ENCODE results near the gene SMIM23.

SMIM23 gene

DNA sequence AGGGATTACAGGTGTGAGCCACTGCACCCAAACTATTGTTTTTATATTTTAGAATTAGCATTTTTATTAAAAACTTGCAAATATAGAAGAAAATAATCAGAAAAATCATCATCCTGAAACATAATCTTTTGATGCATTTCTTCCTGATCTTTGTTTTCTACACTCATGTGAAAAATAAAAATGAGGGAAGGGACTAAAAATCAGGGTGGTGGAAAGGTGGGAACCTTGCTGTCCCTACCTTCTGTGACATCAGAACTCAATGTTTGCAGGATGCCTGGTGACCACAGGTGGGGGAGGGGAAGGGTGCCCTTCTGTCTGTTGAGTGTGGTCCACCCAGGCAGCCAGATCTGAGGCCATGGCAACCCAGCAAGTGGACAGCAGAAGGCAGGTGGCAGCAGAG is at the start of gene SMIM23:
Gene SMIM23, plus strand, starts transcription at position 301 of the 400 bp plus-strand sequence. Its CDS starts 55 bp downstream, at position 356.
- DNase-seq: no peak

DNA sequence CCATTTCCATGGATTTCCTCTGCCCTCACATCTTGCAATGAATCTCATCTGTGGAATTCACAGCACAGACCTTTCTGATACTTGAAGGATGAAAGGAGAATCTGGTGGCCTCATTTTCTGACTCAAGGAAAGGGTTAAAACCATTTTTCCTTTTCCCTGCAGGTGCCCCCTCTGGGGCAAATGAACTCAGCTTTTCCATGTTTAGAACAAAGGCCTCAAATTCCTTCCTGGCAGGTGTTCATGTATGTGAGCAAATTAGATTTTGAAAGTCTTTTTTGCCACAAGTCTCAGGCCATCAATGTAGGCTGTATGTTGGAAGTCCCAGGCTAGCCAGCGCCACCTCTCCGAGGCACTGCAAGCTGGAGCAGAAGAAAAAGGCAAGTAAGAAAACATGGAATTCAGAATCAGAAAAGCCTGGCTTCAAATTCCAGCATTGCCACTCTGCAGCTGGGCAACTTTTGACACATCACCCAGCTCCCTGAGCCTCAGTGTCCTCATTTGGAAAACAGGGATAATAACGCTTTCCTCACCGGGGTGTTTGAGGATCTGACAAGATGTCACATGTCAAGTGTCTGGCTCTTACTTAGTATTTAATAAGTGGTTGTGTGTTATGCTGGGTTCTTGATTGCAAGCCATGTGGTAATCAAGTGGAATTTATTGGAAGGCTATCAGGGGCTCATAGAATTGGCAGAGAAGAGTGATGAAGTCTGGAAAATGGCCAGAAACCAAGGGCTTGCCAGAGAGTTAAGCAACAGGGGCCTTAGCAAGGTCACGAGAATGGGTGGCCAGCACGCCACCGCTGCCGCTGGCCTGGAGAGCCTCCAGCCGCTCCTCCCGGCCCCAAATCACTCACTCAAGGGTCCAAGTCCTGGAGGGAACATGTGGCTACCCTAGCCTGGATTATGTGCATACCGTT is 48.4 kb upstream of the SMIM23 start:
- no peak for DNase-seq

DNA sequence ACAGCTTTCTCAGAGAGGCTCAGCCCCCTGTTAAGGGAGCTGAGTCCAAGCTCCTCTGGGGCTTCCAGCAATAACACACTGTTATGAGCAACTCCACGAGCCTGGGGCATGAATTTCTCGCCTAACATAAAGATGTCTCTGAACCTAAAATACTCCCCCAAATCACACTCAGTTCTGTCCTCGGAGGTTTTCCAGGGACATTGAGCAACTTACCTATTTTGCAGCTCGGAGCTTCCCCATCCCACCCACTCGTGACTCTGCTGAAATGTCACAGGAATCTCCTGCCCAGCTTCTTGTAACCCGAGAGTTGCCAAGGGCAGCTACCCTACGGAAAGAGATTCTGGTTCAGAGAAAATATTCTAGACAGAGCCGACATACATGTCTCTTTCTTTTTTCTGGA is 47.1 kb upstream of the SMIM23 start:
- DNase-seq: no peak

DNA sequence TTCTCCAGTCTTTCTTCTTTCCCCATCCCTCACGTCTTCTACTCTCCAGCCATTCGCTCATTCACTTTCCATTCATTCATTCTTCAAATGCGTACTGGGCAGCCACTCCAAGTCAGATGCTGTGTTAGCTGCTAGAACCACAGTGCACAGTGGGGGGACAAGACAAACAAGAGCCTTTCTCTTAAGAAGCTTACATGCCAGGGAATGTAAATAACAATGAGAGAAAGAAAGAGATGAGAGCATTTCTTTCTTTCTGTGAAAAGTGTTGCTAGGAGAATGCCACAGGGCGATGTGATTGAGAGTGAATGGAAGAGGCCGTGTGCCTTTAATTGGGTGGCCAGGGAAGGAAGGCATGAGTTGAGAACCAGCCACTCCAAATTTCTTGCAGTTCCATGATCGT is 46.3 kb upstream of the SMIM23 start:
- no peak for DNase-seq

DNA sequence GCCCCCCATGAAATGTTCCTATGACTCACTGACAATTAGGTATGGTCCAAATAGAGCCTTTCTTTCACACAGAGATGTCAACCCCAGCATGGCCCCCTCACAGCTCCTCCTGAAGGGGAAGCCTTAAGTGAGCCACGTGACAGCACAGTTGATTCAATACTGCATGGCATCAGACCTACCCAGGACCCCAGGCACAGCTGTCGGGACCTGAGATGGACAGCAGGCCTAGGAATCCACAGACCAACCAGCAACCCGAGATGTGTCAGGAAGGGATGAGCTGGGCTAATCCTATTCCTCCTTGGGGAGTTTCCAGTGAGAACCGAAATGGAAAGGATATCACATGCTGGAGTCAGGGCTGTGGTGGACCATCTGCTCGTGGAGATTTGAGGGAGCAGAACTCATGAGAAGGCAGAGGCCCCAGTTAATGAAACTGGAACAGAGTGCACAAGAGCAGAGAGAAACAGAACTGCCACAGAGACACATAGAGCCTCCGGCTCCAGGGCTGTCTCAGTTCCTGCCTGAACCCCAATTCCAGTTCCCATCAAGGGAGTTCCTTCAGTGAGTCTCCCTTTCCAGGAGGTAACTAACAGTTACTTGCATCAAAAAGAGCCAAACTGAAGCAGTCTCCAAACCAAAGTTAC is 42.1 kb upstream of the SMIM23 start:
- DNase-seq: no peak

DNA sequence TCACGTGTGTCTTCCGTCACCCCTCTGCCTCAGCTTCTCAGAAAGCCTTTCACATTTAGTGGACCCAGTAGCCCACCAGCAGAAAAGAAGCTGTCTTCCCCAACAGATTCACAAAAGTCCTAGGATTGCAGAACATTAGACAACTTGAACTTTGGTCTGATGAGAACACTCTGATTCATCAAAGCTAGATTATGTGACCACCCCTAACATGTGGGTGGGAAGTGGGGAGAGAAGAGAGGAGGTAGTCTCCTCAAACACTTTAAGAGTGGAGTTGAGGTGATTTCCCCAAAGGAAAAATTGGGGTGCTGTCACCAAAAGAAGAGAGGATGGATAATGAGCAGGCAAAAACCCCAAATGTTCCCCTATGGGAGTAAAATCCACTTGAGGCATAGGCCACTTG is 41.4 kb upstream of the SMIM23 start:
- DNase-seq: no peak

DNA sequence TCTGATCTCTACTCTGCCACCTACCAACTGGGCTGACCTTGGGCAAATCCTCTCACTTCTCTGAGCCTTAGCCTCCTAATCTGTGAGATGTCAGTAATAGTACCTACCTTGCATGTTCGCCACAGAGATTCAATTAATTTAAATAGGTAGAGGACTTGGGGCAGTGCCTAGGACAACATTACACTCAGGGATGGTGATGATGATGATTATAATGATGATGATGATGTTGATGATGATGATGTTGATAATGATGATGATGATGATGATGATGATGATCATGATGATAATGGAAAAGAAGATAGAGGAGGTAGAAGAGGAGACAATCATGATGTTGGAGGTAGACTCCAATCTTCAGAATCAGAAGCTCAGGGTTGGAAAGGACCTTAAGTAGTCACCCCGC is 40.7 kb upstream of the SMIM23 start:
- no peak for DNase-seq

DNA sequence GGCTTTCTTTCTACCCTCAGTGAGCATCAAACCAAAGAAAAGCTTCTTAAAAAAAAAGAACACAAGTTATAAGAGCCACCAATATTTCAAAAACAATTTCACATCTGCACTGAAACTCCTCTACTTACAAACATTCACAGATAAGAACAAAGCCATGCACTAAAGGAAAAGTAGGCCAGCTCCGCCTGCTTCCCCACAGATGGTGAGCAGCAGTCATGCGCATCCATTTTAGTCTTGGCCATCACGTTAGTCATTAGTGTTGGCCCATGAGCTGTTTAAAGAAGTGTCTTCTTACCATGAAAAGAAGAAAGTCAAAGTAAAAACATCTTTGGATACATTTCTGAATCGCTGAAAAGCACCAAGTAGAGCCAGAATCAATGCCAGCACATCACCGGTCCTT is 40.0 kb upstream of the SMIM23 start:
- DNase-seq: no peak

DNA sequence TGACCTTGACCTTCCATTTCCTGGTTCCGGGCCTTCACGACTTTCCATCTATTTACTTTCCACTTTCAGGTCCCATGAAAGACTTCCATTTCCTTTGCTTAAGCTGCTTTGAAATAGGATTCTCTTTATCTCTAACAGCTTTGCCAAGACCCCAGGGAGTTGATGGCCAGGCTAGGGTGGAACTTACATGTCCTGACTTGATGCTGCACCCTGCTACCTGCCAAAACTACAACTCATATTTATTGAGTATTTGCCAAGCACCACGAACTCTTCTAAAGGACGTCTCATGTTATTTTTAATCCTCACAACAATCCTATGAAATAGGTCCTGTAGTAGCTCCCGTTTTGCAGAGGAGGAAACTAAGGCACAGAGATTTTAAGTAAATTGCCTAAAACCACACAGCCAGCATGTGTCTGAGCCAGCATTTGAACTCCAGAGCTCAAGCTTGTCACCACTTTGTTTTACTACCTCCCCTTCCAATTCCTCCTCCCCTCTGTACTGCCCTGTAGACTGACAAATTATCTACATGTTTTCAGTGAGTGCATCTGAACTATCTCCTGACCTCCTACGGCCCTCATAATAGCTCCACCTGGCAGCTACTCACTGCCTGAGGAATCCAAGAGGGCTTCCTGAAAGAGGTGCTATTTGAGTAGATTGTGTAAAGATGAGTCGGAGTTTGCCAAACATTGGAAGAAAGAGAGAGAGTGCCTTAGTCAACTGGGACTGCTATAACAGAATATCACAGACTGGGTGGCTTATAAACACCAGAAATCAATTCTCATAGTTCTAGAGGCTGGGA is 38.4 kb upstream of the SMIM23 start:
- DNase-seq: no peak

DNA sequence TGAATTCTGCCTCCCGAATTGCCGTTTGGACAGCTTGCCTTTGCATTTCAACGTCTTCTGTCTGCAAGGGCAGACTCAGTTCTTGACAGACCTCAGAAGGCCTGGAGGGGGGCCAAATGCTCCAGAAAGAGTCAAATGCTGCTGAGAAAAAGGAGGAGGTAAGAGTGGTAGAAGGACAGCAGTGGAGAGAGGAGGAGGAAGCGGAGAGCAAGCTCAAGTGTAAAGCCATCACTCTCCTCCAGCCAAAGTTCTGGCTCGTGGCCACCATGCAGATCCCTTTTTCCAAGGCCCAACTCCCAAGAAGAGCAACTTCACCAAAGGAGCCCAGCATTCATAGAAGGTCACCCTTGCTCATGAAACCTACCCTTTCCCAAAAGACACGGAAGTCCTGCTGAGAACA is 36.9 kb upstream of the SMIM23 start:
- no peak for DNase-seq

DNA sequence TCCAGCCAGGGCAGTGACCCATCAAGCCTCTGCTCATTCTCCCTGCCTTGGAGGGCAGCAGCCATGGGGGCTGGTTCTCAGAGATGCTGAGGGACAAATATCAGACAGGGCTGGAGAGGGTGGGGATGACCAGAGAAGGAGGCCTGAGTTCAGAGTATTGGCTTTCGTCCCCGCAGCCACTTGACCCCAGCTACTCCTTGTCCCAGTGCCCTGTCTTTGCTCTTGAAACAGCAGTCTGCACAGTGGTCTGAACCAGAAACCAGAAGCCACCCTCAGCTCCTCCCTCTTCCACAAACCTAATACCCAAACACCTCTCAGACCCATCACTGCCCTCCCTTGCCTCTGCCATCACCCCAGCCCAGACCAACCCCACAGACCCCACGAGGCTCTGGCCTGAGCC is 36.3 kb upstream of the SMIM23 start:
- DNase-seq: no peak

DNA sequence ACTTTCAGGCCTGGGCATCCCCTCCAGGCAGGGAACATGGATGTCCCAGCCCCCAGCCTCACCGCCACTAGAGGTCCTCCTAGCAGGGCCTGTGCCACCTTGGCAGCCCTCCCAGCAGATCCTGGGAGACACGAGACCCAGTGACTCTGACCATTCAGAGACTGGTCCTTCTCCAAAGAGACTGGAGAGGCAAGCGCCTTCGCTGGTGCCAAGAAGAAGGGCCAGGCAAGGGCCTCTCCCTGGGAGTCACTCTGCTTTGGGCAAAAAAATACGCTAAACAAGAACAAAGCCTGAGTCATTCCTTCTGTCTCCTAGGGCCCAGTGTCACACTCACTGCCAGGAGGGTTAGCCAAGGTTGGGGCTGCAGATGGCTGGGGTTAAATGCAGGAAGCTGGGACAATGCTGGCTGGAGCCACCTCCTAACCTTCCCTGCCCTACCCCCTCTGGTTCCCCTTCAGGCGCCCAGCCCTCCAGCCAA is 35.3 kb upstream of the SMIM23 start:
- no peak for DNase-seq

DNA sequence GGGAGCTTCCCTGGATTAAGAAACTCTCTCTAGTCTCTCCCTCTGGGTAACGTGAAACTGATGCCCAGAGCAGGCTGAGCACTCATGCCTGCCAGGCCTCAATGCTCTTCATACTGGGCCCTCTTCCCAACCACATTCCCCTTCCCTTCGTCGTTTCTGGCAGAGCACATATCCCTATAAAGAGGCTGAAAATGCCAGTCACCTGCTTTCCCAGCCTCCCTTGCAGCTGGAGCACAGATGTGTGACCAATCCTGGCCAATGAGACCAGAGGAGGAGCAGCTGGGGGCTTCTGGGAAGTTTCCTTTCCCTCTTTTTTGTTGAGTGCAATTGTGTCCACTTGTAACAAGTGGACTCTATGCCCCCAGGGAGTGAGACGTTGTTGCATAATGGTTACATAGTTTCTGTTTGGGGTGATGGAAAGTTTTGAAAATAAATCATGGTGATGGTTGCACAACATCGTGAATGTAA is 30.2 kb upstream of the SMIM23 start:
- DNase-seq: no peak

DNA sequence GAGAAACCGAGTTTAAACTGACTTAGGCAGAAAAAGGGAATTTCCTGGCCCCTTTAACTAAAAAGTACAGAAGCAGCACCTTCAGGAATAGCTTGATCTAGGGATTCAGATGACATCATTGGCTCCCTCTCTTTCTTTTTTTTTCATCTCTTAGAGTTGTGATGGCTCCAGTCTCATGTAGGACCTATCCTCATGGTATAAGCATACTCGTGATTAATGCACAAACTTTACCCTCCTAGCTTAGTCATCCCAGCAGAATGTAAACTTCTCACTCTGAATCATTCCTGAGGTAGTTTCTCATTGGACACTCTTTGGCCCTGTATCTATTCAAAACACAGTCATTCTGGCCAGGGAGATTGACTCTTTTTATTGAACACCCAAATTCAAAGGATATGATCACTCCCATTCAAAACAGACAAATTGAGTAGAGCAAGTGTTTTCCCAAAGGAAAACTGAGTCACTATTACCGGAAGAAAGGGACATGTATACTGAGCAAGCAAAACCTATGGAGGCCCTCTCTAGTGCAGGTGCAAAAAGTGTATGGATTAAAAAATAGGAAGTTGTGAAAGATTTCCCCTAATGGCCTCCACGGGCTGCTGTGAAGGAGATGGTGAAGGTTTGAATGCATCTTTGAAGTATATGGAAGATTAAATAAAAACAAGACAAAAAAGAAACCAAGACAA is 27.6 kb upstream of the SMIM23 start:
- DNase-seq: no peak

DNA sequence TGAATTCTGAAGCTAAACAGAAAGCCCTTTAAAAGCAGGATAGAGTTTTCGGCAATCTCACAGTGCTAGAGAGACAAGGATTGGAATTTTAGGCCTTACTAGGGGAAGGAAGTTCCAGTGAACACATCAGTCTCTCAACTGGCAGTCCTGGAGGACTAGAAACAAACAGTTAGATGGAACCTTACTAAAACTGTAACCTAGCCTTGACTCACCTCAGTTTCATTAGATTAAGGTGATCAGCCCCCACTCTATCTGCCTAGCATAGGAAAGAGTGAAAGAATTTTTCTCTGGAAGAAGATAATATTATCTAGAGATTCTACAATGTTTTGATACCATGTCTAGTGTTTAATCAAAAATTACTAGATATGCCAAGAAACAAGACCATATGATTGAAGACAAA is 25.8 kb upstream of the SMIM23 start:
- DNase-seq: no peak

DNA sequence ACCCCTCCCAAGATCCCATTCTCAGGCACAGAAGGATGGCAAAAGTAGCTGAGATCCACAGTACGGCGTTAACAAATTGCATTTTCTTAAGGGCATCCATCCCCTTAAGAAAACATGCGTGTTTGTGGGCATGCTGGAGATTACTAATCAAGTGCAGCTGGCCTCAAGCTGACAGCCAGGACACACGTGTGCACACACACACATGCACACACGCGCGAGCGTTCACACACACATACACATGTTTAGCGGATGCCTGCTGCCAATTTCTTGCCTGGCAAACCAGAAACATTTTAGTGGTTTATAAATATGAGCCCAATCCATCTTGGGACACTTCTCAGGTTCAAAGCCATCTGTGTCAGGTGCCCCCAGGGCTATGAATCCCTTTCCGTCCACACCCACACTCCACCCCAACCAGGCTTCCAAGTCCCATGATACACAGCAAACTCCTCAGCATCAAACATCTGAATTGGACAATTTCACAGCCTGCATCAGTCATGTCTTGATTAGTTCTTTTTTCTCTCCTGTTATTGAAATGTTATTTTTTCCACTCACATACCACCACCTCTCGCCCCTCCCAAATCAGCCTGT is 23.5 kb upstream of the SMIM23 start:
- no peak for DNase-seq

DNA sequence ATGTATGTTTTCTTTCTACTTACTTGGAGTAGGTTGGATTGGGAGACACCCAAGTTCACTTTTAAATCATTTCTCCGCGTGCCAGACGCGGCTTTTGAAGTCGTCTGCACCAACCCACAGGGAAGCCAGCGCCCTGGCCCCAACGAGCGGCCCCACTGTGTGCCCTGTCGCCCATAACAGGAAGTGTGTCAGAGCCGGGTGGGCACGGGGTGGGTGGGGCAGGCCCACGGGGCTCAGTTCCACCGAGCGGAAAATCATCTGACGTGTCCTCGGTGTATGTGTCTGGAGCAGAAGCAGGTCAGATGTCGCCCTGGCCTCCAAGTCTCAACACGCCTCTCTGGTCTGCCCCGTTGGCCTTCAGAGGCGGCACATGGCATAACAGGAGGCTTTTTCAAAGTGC is 22.7 kb upstream of the SMIM23 start:
- DNase-seq: no peak

DNA sequence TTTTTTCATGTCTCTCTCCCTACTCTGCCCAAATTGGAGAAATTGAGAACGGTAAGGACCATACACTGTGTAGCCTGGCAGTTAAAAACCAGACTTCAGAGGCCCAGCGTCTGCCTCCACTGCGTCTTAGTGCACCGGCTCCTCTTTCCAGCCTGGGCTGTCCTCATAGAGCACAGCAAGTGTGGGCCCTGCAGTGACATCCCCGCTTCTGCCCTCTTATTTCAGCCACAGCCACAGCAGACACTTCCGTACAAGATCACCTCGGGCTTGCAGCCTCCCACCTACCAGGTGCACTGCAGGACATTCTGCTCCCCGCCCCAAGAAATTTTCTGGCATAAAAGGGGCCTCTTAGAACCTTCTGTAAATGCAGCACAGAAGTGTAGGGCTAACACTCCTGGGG is 21.4 kb upstream of the SMIM23 start:
- no peak for DNase-seq

DNA sequence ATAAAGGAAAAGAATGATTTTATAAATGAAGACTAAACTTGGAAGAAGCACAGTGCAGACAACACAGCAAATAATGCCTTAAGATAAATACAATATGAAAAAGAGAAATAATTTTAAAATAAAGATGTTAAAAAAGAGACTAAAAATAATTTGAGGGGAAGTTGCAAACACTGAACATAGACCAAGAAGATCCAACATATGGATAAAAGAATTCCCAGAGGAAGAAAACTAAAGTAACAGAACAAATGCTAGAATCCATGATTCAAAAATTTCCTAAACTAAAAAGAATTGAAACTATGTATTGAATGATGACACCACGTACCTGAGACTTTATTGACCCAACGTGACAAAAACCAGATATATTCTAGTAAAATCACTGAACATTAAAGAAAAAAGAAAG is 18.7 kb upstream of the SMIM23 start:
- no peak for DNase-seq

DNA sequence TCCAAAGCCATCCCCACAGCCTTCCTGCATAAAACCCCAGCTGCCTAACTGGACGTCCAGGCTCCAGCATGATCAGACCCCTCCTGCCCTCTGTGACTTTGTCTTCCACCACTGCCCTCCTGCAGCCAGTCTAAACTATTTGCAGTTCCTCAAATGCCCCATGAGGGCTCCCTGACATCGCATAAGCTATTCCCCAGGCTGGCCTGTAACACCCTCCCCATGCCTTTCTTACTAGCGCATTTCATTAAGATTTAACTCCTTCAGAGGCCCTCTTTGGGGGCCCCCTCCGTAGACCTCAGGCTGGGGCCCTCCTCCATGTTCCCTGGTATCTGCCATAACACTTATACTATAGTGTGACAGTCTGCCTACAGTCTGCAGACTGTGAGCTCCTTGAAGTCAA is 15.5 kb upstream of the SMIM23 start:
- no peak for DNase-seq

DNA sequence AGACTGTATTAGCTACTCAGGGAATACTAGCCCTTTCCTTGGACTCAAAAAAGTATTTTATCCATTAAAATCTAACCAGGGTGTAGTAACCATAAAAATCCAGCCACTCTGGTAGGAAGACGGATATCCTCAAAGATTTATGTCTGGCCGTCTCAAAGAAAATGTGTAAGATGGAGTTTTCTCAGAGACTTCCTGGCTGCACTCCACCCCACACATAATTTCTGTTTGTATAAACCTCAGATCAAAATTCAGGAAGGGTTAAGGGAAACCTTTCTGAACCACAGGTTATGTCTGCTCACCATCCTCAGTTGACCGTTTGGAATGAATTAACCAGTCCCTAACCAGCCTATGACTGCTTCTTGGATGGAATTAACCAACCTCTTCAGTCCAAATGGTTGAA is 13.8 kb upstream of the SMIM23 start:
- no peak for DNase-seq

DNA sequence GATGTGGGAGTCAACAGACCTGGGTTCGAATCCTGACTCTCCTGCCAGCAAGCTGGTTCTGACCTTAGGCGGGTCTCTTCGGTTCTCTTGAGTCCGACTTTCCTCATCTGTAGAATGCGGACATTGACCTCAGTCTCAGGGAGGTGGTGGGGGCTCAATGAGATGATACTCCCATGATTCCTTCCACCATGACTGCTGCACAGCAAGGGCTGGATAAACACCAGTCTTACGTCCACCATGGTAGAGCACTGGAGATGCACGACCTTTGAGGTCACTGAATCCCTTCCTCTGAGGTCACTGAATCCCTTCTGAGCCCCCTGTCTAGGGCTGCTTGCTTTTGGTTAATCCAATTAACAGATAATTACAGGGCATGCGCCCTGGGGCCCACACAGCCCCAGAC is 12.5 kb upstream of the SMIM23 start:
- DNase-seq: no peak

Measured in NCI-H1417 treated with DMSO at 0.1 percent for 48 hours (cell line).